ENCODE data around the gene TAF8. TPM values are rescaled to one million over a fixed set of nuclear protein-coding genes. Genes with fewer than 3 reads are reported as not detected.
"Not testable (repeated sequence)": the region's sequence is repeated elsewhere in the genome, so short reads cannot be mapped to it uniquely, and the experiment has no call there.

Gene TAF8
- total RNA-seq, 2 experiments from 2014 or later = 50.9 to 53.2 TPM

- Mint-ChIP-seq H3K36me3 (peaks cover 14% of the 10 kb centered on the region), H3K4me1 (peaks cover 69% of the 10 kb centered on the region), H3K27ac (peak overlapping the region; percentile 79)
- CTCF ChIA-PET = interaction anchor here (1.1 to 17.3 kb wide), 3 partner anchors 102 to 249 kb away, joined by 3 to 420 read pairs (median 340); partner anchors contain the start of genes CCND3, FRS3, PRICKLE4 and TOMM6
- H3K27me3 Mint-ChIP-seq; H3K9me3 Mint-ChIP-seq (ENCODE audit: low read depth); DNase-seq; H3K4me3 Mint-ChIP-seq; ATAC-seq: not testable (repeated sequence)
Measured at GRCh38 chr6:42037669-42038068, 12.7 kb upstream of the TAF8 start.

- Mint-ChIP-seq H3K4me1 (peaks cover 69% of the 10 kb centered on the region), H3K27me3 (no peaks in the 10 kb centered on the region), H3K27ac (peak overlapping the region; percentile 79), H3K9me3 (ENCODE audit: low read depth) (no peaks in the 10 kb centered on the region), H3K36me3 (peaks cover 10% of the 10 kb centered on the region), H3K4me3 (no peak overlapping the region)
- CTCF ChIA-PET = interaction anchor here (14.2 to 17.3 kb wide), 3 partner anchors 102 to 250 kb away, joined by 184 to 420 read pairs (median 340); partner anchors contain the start of genes BYSL, CCND3, FRS3 and MED20
- DNase-seq (no peak), ATAC-seq (no peak)
Measured at GRCh38 chr6:42038163-42038562, 12.2 kb upstream of the TAF8 start.

- peaks cover 10% of the 10 kb centered on the region for H3K36me3 Mint-ChIP-seq
- peaks cover 76% of the 10 kb centered on the region for H3K4me1 Mint-ChIP-seq
- CTCF ChIA-PET = interaction anchor here (0.8 to 17.3 kb wide), 13 partner anchors 9 to 250 kb away, joined by 3 to 420 read pairs (median 8); partner anchors contain the start of genes BYSL, CCND3, FRS3 and MED20
- H3K27ac Mint-ChIP-seq = peak overlapping the region; percentile 95
- no peak for ATAC-seq
- DNase-seq = no peak
- peak overlapping the region; percentile 70 for H3K4me3 Mint-ChIP-seq
- no peaks in the 10 kb centered on the region for H3K9me3 Mint-ChIP-seq (ENCODE audit: low read depth)
- H3K27me3 Mint-ChIP-seq = no peaks in the 10 kb centered on the region
Measured at GRCh38 chr6:42038811-42039408, 11.4 kb upstream of the TAF8 start.

DNA sequence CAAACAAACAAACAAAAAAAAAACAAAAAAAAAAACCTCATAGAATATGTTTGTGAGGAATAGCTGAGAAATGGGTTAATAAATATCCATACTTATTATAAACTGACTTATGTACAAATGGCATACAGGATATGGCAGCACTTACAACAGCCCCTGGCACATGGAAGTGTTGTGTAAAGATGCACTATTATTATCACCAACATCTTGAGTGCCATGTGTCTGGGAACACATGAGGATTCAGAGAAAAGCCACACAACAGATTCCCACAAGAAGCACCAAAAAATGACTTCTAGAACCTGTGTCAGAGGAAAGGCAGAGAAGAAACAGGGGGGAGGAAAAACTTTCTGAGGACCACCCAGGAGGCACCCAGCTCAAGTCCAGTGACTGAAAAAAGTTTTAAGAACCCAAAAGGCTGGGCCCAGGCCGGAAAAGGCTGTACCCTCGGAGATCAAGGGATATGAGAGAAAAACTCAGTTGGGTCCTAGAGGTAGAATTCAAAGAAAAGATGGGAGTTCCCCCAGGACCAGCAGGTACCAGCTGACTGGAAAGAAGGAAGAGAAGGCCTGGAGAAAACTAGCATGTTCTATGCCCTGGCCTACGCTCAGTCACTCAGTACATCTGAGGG lies 9.4 kb upstream of the TAF8 start:
- DNase-seq (no peak), ATAC-seq (no peak)
- Mint-ChIP-seq H3K36me3 (peaks cover 3% of the 10 kb centered on the region), H3K4me1 (peaks cover 81% of the 10 kb centered on the region), H3K4me3 (no peak overlapping the region), H3K9me3 (ENCODE audit: low read depth) (no peaks in the 10 kb centered on the region), H3K27ac (peak overlapping the region; percentile 95), H3K27me3 (no peaks in the 10 kb centered on the region)
- CTCF ChIA-PET = interaction anchor here (0.7 to 17.3 kb wide), 18 partner anchors 9 to 252 kb away, joined by 3 to 420 read pairs (median 6); partner anchors contain the start of genes BYSL, CCND3, FRS3 and MED20

DNA sequence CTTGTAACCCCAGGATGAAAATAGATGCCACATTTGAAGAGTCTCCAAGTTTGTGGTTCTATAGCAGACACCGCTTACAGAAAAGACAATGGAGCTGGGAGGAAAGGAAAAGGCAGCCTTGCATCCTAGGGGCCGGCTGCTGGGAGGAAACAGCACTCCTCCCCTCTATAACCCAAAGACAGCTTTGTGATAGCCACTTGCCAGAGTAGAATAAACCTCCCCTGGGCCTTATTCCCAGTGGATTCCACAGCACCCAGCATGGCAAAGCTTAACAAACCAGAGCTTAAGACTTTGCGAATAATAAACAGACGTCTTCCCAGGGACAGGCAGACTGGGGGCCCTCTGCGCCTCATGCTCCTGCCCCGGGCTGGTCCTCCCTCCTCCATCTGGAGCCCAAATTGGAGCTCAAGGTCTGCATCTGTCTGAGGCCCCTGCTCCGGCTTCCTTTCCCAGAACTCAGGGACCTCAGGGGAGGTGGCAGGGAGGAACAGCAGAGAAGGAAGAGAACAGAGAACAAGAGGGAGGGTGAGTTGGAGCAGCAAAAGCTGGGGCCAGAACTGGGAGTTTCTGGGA lies 8.8 kb upstream of the TAF8 start:
- DNase-seq (no peak), ATAC-seq (no peak)
- Mint-ChIP-seq H3K4me3 (peak overlapping the region; percentile 28), H3K36me3 (peaks cover 3% of the 10 kb centered on the region), H3K9me3 (ENCODE audit: low read depth) (no peaks in the 10 kb centered on the region), H3K27me3 (no peaks in the 10 kb centered on the region), H3K4me1 (peaks cover 84% of the 10 kb centered on the region), H3K27ac (peak overlapping the region; percentile 95)
- CTCF ChIA-PET = interaction anchor here (0.7 to 17.3 kb wide), 12 partner anchors 19 to 253 kb away, joined by 3 to 420 read pairs (median 6); partner anchors contain the start of genes BYSL, CCND3, FRS3 and MED20

DNA sequence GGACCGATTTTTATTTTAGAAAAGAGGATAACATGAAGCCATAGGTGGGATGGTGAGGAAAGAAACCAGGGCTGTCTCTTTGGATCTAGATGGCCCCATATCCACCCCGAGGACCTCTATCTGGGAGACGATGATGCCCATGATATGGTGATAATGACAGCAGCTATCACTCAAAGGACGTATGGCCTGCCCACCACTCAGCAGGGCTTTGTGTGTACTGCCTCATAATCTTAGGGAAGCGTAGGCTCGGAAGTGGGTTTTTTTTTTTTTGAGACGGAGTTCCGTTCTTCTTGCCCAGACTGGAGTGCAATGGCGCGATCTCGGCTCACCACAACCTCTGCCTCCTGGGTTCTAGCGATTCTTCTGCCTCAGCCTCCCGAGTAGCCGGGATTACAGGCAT lies 8.2 kb upstream of the TAF8 start:
- Mint-ChIP-seq H3K27me3 (no peaks in the 10 kb centered on the region), H3K27ac (peak overlapping the region; percentile 95), H3K4me3 (peak overlapping the region; percentile 28), H3K36me3 (peaks cover 3% of the 10 kb centered on the region), H3K9me3 (ENCODE audit: low read depth) (no peaks in the 10 kb centered on the region), H3K4me1 (peaks cover 88% of the 10 kb centered on the region)
- CTCF ChIA-PET = interaction anchor here (0.7 to 17.3 kb wide), 14 partner anchors 20 to 253 kb away, joined by 3 to 420 read pairs (median 6); partner anchors contain the start of genes BYSL, CCND3, FRS3 and MED20
- no peak for DNase-seq
- no peak for ATAC-seq

GRCh38 chr6:42043787-42044475 lies 6.4 kb upstream of the TAF8 start:
- H3K9me3 Mint-ChIP-seq (ENCODE audit: low read depth) = no peaks in the 10 kb centered on the region
- H3K4me3 Mint-ChIP-seq = peak overlapping the region; percentile 61
- H3K4me1 Mint-ChIP-seq = peaks cover 89% of the 10 kb centered on the region
- ATAC-seq (peak; percentile 60), DNase-seq (peak; percentile 95)
- no peaks in the 10 kb centered on the region for H3K27me3 Mint-ChIP-seq
- H3K36me3 Mint-ChIP-seq = peaks cover 5% of the 10 kb centered on the region
- H3K27ac Mint-ChIP-seq = peak overlapping the region; percentile 95
- CTCF ChIA-PET = interaction anchor here (0.6 to 17.3 kb wide), 40 partner anchors 8 to 504 kb away, joined by 3 to 420 read pairs (median 7); partner anchors contain the start of genes BYSL, CCND3, FRS3 and MED20

DNA sequence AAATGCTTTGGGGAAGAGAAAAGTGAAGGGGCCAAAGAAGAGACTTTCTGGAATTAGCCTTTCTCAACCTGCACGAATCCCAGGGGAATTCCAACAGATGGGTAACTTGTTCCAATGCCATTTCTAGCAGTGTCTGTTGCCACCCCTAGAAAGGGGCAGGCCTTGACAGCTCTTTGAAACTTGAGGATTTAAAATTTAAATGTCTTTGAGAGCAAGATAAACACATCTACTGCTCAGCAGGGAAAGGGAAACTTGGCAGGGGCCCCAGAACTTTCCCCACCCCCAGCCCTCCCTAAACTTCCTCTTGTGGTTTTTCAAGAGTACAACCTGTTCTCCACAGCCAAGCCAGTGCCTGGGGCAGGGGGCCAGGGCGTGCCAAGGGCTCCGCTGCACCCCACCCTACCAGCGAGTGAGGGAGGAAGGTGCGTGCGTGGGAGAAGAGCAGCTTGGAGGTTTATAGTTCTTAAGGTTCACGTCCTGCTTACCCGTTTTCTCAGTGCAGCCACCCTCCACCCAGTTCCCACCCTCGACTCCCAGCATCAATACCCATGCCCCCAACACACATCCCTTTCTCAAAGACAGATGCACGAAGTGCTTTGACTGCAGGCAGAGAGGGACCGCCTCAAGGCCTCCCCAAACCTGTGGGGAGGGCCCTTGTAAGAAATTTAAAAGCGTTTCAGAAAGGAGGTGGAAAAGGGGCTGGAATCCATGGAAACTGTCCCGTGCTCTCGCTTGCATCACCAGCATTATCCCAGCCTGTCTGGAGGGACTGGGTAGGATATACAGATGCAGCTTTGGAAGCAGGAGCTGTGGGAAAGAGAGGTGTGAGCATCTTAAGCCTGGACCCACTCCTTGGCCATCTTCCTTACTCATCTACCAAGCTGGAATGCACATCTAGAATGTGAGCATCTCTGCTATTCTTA lies 4.5 kb upstream of the TAF8 start:
- peaks cover 6% of the 10 kb centered on the region for H3K36me3 Mint-ChIP-seq
- peak overlapping the region; percentile 83 for H3K27ac Mint-ChIP-seq

GRCh38 chr6:42046464-42047212 lies 3.7 kb upstream of the TAF8 start:
- DNase-seq (no peak), ATAC-seq (no peak)
- no peaks in the 10 kb centered on the region for H3K9me3 Mint-ChIP-seq (ENCODE audit: low read depth)
- H3K27ac Mint-ChIP-seq = peak overlapping the region; percentile 83
- CTCF ChIA-PET = interaction anchor here (0.7 to 17.3 kb wide), 11 partner anchors 30 to 501 kb away, joined by 3 to 420 read pairs (median 6); partner anchors contain the start of genes BYSL, CCND3, FRS3 and MED20
- H3K4me1 Mint-ChIP-seq = peaks cover 85% of the 10 kb centered on the region
- H3K4me3 Mint-ChIP-seq = peak overlapping the region; percentile 94
- H3K27me3 Mint-ChIP-seq = no peaks in the 10 kb centered on the region
- H3K36me3 Mint-ChIP-seq = peaks cover 11% of the 10 kb centered on the region

More for the DNA sequence above, 4.5 kb upstream of the TAF8 start:
- Mint-ChIP-seq H3K4me1 (peaks cover 86% of the 10 kb centered on the region), H3K4me3 (peak overlapping the region; percentile 94), H3K9me3 (ENCODE audit: low read depth) (no peaks in the 10 kb centered on the region), H3K27me3 (no peaks in the 10 kb centered on the region)
- DNase-seq = peak; percentile 77
- ATAC-seq = no peak
- CTCF ChIA-PET = interaction anchor here (1.0 to 17.3 kb wide), 20 partner anchors 29 to 502 kb away, joined by 3 to 420 read pairs (median 7); partner anchors contain the start of genes BYSL, CCND3, FRS3 and MED20

GRCh38 chr6:42047213-42047590 lies 3.1 kb upstream of the TAF8 start:
- no peaks in the 10 kb centered on the region for H3K27me3 Mint-ChIP-seq
- CTCF ChIA-PET = interaction anchor here (0.7 to 17.3 kb wide), 12 partner anchors 7 to 500 kb away, joined by 3 to 420 read pairs (median 6); partner anchors contain the start of genes BYSL, CCND3, FRS3 and MED20
- no peaks in the 10 kb centered on the region for H3K9me3 Mint-ChIP-seq (ENCODE audit: low read depth)
- H3K27ac Mint-ChIP-seq = no peak overlapping the region
- H3K4me1 Mint-ChIP-seq = peaks cover 84% of the 10 kb centered on the region
- peak overlapping the region; percentile 94 for H3K4me3 Mint-ChIP-seq
- ATAC-seq = no peak
- DNase-seq = no peak
- H3K36me3 Mint-ChIP-seq = peaks cover 16% of the 10 kb centered on the region

GRCh38 chr6:42047790-42048405 lies 2.4 kb upstream of the TAF8 start:
- CTCF ChIA-PET = interaction anchor here (0.7 to 17.3 kb wide), 13 partner anchors 8 to 269 kb away, joined by 3 to 420 read pairs (median 5); partner anchors contain the start of genes BYSL, CCND3, FRS3 and MED20
- H3K36me3 Mint-ChIP-seq = peaks cover 18% of the 10 kb centered on the region
- peak overlapping the region; percentile 98 for H3K27ac Mint-ChIP-seq
- H3K9me3 Mint-ChIP-seq (ENCODE audit: low read depth) = no peaks in the 10 kb centered on the region
- DNase-seq (no peak), ATAC-seq (no peak)
- H3K27me3 Mint-ChIP-seq = no peaks in the 10 kb centered on the region
- H3K4me1 Mint-ChIP-seq = peaks cover 81% of the 10 kb centered on the region
- peak overlapping the region; percentile 94 for H3K4me3 Mint-ChIP-seq
